Keratinocyte (primary cell): ENCODE data around the gene MUC4.
A peak's percentile ranks its signal among the peaks of the same experiment; 100 is the strongest.

Experiments used
- EZH2 ChIP-seq: IDR thresholded peaks from one replicate; pipeline ENCODE4 v1.6.1; 2012; ENCODE audit warnings: inconsistent platforms, mild to moderate bottlenecking, low read length, moderate library complexity
- TF ChIP-seq, protein P1 (sequence below), 3 experiments: IDR thresholded peaks in 1 of 3; conservative IDR thresholded peaks in 1 of 3; optimal IDR thresholded peaks in 1 of 3; 2 replicates in 2 of 3; 3 replicates in 1 of 3; pipeline versions ENCODE3 to v1.5.1; 2011; ENCODE audit warnings: low read length in 3 of 3, mild to moderate bottlenecking in 3 of 3, moderate library complexity in 2 of 3, control low read depth in 1 of 3, inconsistent platforms in 1 of 3; ENCODE audit not compliant: insufficient read depth in 2 of 3; ENCODE audit errors: extremely low read depth in 1 of 3

DNA sequence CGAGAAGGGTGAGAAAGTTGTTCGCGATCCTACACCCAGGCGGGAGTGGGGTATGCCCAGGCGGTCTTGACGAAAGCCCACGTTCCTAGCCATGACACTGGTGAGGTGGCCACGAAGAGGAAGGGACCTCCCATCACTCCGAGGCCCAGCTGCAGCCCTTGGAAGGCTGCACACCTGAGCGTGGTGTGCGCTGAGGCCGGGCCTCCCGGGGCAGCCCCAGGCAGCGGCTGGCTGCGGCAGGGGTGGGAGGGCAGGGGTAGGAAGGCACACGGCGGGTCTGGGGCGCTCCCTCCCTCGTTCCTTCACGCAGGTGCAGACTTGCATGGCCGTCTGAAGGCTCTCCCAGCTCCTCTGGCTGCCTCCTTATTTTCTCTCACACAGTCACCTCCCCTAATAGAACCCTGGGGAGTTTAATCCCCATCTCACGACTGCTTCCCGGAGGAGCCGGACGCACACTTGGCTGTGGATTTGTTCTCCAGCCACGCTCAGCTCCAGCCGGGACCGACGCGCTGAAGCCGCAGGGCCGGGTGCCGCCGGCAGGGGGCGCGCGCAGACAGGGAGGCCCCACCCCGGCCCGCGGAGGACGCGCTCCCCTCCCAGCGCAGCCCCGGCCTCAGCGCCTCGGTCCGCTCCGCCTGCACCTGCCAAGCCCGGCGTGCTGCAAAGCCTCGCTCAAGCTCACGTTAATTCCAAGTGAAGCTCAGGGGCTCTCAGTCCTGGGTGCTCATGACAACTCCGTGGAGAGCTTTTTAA is 37.8 kb upstream of the MUC4 start:
- TF ChIP-seq, protein P1, sequence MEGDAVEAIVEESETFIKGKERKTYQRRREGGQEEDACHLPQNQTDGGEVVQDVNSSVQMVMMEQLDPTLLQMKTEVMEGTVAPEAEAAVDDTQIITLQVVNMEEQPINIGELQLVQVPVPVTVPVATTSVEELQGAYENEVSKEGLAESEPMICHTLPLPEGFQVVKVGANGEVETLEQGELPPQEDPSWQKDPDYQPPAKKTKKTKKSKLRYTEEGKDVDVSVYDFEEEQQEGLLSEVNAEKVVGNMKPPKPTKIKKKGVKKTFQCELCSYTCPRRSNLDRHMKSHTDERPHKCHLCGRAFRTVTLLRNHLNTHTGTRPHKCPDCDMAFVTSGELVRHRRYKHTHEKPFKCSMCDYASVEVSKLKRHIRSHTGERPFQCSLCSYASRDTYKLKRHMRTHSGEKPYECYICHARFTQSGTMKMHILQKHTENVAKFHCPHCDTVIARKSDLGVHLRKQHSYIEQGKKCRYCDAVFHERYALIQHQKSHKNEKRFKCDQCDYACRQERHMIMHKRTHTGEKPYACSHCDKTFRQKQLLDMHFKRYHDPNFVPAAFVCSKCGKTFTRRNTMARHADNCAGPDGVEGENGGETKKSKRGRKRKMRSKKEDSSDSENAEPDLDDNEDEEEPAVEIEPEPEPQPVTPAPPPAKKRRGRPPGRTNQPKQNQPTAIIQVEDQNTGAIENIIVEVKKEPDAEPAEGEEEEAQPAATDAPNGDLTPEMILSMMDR (optimal IDR thresholded peaks at IDR 0.05 in 1 of 3, IDR thresholded peaks at IDR 0.05 in 1 of 3, conservative IDR thresholded peaks at IDR 0.05 in 1 of 3; ENCODE audit: extremely low read depth in 1 of 3, insufficient read depth in 2 of 3, low read length in 3 of 3), result peak in 1 of 3 experiments; percentile 41
- TF ChIP-seq EZH2, result no peak
